Measurements from ENCODE around the gene ATP1A1.

Gene ATP1A1

GRCh38 chr1:116415699-116416533 lies 42.9 kb downstream of the ATP1A1 start:
- DNase-seq, result no peak

DNA sequence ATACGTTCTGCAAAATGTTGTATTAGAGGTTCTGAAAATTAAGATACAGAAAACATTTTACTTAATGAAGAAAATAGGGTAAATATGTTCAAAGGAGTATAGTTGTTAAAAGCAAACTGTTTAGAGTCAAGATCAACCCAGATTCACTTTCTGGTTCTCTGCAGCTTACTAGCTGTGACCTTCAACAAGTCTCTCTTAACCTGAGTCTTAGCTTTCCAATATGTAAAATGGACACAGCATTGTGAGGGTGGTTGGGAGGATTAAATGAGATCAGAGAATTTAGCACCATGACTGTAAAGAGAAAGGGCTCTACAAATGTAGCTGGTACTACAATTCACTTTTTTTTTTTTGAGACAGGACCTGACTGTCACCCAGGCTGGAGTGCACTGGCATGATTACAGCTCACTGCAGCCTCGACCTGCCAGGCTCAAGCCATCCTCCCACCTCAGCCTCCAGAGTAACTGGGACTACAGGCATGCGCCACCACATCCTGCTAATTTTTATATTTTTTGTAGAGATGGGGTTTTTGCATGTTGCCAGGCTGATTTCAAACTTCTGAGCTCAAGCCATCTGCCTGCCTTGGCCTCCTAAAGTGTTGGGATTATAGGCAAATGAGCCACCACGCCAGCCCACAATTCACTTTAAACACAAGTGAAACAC lies 43.9 kb downstream of the ATP1A1 start:
- no peak for DNase-seq

DNA sequence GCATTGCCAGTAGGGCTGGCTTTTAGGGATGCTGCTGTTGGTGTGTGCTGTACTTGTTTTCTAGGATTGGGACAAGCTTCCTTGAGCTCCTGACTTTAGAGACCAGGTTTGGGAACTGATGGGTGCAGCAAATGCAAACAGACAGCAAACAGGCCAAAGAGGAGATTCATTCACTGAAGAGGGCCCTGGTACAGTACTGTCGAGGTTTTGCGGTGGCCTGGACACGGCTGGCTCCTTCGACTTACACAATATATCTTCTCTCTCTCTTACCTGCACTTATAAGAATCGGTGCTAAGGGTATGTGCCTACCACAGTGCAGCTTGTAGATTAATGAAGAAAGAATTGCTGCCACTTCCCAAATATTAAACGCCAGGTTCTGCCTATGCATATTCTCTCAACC lies 44.6 kb downstream of the ATP1A1 start:
- no peak for DNase-seq

DNA sequence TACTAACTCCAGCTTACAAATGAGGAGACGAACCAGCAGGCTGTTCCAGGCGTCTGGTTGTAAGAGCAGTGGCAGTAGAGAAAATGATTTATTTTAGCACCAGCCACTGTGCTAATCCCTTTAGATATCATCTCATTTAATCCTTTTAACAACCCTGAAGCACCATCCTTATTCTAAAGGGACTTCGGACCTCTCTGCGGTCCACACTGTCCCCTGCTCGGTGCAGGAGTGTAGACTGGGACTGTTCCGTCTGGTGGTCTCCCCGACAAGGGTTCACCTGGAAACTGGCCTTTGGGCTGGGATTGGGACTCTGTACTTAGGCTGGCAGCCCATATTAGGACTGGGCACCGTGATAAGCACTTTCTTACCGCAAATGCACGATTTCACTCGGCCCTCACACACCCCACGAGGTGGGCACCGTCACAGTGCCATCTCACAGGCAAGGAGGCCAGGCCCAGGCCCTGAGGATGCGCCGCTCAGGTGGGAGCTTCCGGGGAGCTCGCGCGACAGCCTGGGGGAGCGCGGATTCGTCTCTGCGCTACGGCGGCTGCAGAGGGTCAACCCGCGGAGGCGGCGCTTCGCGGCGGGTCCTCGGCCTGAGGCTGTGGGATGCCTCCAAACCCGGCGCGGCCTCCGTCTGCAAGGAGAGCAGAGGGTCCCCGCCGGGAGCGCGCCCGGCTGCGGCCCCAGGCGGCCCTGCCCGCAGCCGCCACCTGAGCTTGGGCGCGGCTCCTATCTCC lies 45.2 kb downstream of the ATP1A1 start:
- peak; percentile 42 for DNase-seq

- no peak for DNase-seq
These were observed 47.6 kb downstream of the ATP1A1 start for GRCh38 chr1:116420417-116421200.

- DNase-seq, result no peak
These were observed 51.4 kb downstream of the ATP1A1 start for GRCh38 chr1:116424438-116424837.

GRCh38 chr1:116424863-116425262 lies 51.8 kb downstream of the ATP1A1 start:
- no peak for DNase-seq

GRCh38 chr1:116425987-116426386 lies 52.9 kb downstream of the ATP1A1 start:
- no peak for DNase-seq

DNA sequence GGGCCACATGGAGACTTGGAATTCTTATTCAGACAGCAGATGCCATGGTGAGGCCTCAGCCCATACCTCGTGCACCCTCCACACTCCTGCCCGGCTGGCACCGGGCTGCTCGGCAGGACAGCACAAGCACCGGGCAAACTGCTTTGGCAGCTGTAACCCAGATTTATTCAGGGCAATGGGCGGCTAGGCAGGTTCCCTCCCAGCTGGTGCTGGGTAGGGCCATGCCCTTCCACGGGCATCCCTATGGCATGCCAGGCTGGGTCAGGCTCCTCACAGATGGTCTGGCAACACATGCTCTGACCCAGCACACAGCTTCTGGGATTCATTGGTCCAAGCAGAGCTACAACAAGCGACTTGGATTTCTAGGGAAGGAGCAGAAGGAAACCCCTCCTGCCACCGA lies 53.4 kb downstream of the ATP1A1 start:
- DNase-seq, result no peak

- no peak for DNase-seq
These were observed 55.5 kb downstream of the ATP1A1 start for GRCh38 chr1:116428576-116428975.

DNA sequence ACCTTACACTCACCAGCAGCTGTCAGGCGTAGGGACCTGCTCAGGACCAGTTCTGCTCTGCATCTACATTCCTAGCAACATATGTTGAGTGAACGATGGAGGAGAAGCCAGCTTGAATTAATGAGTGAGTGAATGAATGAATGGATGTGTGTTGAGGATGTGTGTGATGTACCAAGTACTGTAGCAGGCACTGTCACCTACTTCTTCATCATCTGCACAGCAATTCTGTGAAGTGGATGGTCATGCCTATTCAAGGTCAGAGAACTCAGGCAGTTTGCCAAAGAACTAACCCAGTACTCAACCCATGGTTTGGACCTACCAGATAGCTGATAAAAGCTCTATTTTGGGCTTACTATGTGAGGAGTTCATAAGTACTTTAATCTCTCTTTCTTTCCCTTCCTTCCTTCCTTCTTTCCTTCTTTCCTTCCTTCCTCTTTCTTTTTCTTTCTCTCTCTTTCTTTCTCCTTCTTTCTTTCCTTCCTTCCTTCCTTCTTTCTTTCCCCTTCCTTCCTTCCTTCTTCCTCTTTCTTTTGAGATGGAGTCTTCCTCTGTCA lies 56.9 kb downstream of the ATP1A1 start:
- no peak for DNase-seq

DNA sequence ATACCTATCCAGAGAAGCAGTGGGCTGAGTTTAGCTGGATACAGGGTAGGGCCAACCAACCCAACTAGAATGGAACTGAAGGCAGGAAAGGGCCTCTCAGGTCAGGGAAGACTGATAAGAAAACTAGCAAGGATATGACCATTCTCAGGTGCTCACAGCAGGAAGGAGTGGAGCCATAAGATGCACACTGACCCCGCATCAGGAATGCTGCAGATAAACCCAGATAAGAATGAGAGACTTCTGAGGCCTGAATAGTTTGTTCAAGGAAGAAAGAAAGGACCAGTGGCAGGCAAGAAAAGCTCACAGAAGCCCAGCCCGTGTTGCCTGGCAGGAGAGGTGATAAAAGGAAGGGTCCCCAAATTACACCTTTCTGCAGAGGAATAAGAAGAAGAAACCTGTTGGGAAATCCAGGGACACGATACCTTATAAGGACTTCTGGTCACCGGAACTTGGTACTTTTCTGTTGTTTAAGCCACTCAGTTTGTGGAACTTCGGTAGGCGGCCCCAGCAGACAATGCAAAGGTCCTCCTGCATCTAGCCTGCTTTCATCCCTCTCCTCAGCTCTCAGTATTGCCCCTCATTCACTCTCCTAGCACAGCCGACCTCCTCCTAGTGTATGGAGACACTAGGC lies 58.9 kb downstream of the ATP1A1 start:
- DNase-seq, result no peak

GRCh38 chr1:116432655-116433265 lies 59.7 kb downstream of the ATP1A1 start:
- no peak for DNase-seq

- no peak for DNase-seq
These were observed 60.5 kb downstream of the ATP1A1 start for GRCh38 chr1:116433275-116434257.

GRCh38 chr1:116434849-116435248 lies 61.8 kb downstream of the ATP1A1 start:
- DNase-seq, result no peak

- DNase-seq, result no peak
These were observed 63.0 kb downstream of the ATP1A1 start for GRCh38 chr1:116435806-116436610.

- DNase-seq, result no peak
These were observed 63.5 kb downstream of the ATP1A1 start for GRCh38 chr1:116436611-116436970.

GRCh38 chr1:116439701-116440100 lies 66.7 kb downstream of the ATP1A1 start:
- no peak for DNase-seq

- no peak for DNase-seq
These were observed 67.7 kb downstream of the ATP1A1 start for GRCh38 chr1:116440731-116441130.

DNA sequence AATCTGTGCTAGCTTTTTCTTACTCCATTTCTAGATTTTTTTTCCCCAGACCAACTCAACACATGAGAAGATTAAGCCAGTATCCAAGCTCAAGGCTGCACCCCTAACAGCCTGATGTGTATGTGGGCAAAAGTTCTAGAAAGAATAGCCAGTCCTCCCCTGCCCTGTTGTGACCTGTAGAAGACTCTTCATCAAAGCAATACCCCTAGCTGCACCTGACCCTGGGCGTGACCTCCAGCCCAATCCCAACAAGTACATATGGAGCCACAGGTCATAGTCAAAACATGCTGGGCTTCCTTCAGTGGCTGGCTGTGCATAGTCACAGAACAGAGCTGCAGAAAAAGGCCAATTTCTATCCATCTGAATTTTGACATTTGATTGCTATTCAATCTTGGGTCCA lies 72.5 kb downstream of the ATP1A1 start:
- no peak for DNase-seq

All from NCI-H1417 treated with DMSO at 0.1 percent for 48 hours (cell line).